GM23248 (cell line): ENCODE results near the gene PPT1.

ENCODE experiments used
- EZH2 ChIP-seq: fragments of 200-600 bp; sonication (generic); IDR thresholded peaks from 2 replicates; pipeline ENCODE4 v1.6.1; 2018; ENCODE audit warnings: antibody characterized with exemption, mild to moderate bottlenecking; ENCODE audit not compliant: insufficient read depth, poor library complexity, severe bottlenecking
- EZH2phosphoT487 ChIP-seq: fragments of 200-600 bp; sonication (generic); IDR thresholded peaks from 2 replicates; pipeline ENCODE4 v1.6.1; 2018; ENCODE audit warnings: antibody characterized with exemption, moderate library complexity, mild to moderate bottlenecking, low read depth; ENCODE audit not compliant: insufficient read depth

DNA sequence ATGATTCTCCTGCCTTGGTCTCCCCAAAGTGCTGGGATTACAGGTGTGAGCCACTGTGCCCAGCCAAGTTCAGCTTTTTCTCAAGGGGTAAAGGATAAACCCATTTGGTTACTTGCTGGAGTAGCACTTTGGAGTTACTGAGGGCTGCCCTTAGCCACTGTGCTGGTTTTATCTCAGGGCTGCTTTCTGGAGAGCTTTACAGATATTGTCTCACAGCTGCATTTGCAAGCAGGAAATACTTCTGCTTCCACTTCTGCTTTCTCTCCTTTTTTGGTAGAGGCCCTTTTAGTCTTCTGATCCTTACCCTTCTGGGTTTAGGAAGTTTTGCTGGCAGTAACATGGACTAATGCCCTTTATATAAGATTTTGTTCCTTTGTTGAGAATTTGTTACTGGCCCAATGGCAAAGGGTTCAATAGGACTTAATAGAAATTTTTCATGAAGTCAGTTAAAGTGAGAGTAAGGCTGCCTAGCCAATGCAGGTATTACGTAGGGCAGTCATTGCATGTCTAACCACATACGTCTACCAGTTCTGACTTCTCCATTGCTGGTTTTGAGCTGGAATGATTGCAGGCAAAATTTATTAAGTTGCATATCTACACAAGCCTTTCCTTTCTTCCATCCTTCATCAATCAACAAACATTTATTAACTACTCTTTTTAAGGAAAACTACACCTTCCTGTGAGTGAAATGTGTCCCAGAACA, 32.1 kb downstream of the PPT1 start:
- no peak for TF ChIP-seq EZH2phosphoT487
- no peak for TF ChIP-seq EZH2
